NCI-H2196 treated with DMSO at 0.1 percent for 48 hours (cell line): Measurements from ENCODE around the gene S100P.

Experiments
- DNase-seq: peaks from one replicate; lab custom pipeline; 2025; ENCODE audit not compliant: unreplicated experiment; lab: John Stamatoyannopoulos, UW

S100P gene

DNA sequence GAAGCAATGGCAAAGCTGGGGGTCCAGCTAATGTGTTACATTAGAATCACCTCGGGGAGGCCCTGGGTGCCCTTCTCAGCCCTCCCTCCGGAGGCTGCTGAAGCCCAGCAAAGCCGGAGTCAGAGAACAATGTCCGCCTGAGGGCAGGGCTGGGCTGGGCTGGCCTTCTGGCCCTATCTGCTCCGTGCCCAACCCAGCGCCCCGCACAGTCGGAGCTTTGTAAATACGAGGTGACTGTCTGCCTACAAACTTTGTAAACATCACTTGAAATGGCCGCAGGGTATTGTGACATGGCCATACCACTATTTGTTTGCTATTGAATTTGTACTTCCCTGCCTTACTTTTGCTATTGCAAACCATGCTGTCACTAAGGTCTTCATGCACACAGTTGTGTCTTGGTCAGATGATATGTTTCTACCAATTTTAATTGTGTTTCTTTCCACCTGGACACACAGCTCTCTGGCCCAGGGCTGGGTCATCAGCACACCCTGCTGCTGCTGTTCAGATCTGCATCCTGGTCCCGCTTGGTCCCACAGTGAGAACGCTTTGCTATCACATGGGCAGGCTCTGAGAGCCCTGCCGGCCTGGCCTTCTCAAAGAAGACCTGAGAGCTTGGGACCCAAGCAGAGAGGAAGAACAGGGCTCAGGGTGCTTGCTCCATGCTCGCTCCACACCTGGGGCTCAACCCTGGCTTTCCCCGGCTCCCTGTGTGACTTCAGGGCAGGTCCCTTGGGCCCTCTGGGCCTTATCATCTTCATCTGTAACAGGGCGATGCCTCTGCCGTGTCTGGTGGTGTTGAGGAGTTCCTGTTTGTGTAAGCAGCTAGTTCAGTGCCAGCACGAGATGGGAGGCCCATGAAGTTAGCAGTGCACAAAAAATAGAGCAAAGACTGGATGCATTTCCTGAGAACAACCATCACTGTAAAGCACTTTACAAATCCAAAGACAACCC lies 2.3 kb downstream of the S100P start:
- no peak for DNase-seq

DNA sequence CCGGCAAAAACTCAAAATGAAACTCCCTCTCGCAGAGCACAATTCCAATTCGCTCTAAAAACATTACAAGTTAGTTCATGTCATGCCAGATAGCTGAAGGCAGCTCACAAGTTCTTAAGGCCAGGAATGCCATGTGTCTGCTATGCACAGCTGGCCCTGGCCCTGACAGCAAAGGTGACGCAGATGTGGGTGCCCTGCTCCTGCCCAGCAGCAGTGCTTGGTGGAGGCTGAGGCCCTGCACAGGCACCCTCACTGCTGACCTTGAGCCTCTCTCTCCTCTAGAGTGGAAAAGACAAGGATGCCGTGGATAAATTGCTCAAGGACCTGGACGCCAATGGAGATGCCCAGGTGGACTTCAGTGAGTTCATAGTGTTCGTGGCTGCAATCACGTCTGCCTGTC lies 2.9 kb downstream of the S100P start:
- DNase-seq, result no peak

DNA sequence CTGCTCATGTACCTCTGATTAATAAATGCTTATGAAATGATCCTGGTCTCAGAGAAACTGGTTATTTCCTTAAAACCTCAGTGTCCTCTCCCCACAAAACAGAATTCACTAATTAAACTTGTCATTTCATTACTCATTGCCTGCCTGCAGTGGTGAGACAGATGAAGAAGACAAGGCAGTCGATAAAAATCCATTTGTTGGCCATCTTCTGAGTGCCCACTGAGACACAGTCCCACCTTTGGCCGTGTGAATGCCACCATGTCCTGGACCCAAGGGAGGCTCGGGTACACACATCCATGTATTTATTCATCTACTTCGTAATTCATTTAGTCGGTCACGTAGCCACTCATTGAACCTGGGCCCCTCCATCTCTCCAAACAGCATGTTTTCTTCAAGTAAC lies 3.5 kb downstream of the S100P start:
- no peak for DNase-seq

DNA sequence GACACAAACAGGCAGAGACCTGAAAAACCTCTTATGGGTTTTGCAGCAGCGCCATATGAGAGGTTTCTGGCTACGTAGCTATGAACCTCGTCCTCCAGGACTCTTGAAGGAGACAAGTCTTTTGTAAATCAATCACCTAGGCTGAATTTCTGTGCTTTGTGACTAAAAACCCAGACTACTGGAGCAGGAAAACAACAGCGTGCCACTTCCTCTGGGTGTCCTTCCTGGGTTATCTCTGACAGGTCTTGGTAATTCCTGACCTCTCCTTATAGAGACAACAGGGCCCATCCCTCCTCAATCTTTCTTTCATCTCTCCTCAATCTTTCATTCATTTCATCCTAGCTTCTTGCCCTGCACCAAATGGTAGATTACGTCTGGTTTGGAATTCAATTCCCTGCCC lies 5.7 kb downstream of the S100P start:
- DNase-seq, result no peak

DNA sequence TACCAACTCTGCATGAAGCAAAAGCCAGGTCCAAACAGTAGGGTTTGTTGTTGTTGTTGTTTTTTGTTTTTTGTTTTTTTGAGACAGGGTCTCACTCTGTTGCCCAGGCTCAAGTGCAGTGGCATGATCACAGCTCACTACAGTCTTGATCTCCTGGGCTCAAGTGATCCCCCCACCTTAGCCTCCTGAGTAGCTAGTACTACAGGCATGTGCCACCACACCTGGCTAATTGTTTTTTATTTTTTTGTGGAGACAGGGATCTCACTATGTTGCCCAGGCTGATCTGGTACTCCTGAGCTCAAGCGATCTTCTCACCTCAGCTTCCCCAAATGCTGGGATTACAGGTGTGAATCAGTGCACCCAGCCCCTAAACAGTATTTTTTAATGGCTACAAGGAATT lies 6.2 kb downstream of the S100P start:
- no peak for DNase-seq

DNA sequence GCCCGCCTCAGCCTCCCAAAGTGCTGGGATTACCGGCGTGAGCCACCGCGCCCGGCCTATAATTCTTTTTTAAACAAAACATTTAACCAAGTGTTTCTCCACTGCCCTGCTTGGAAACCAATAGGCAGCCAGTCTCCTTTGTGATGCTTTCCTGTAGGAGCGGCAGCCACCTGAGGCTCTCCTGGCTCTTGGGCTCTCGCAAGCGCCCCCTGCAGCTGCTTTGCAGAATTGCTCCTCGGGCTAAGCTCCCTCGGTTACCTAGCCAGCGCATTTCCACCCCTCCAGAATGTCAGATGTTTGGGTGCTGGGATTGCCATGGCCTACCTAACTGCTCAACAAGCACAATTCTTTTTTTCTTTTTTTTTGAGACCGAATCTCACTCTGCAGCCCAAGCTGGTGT lies 7.7 kb downstream of the S100P start:
- DNase-seq, result no peak

DNA sequence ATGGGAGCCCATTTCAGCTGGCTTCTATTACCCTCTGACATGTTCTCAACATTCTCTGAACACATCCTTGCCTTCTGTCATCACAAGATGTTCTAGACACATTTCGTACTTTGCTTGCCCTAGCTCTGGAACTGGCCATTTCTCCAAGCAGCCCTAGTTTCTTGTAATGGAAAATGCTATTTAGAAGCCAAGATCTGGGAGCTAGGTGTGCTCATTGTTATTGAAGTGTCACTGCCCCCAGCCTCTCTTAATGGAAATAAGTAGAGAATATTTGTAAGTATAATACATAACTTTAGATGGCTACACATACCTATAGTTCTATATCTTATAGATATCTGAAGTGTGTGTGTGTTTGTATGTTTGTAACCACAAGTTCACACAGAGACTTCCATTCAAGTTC lies 9.1 kb downstream of the S100P start:
- no peak for DNase-seq

DNA sequence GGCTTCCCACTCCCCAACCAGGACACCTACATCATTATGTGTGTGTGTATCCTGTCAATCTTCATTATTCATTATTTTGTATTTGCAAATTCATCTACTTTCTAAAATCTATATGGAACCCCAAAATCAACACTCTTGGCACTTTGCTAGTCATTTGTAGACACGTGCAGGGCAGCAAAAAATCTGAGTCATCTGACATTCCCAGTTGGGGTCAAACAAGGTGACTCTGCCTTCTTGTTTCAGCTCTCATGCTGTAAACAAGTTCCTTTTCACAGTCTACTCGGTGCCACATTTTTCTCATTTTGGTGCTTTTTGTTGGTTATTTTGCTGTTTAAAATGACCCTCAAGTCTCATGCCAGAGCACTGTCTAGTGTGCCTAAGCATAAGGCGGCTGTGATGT lies 10.1 kb downstream of the S100P start:
- DNase-seq, result no peak

DNA sequence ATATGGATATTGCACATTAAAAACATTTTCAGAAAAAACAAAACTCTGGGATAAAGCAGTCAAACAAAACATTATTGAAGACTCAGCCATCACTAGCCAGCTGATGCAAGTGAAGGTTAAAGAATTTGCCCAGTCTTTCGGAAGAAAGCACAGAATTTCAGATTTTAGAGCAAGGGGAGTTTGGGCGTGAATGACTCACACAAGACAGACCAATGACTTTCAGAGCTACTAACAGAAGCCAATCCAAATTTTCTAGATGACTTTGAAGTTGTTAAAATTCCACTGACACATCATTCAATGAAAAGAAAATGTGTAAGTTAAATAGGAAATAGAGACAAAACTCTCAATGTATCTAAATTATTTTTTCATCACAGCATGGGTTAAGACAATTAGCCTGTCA lies 12.0 kb downstream of the S100P start:
- DNase-seq, result no peak

DNA sequence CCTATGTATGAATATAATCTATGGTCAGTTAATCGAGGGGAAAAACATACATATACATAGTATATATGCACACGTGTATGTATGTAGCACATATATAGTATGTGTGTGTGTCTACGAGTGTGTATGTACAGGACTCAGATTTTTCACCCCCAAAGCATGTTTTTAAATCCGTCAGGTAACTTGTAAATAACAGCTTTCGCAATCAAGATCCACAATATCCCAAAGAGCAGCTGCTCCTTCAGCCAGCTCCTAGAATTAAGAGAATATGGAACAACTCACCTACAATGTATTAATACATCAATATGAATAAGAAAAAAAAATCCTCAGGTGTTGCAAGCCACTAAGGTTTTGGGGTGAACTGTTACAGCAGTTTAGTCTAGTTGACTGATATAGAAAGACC lies 12.5 kb downstream of the S100P start:
- DNase-seq, result no peak

DNA sequence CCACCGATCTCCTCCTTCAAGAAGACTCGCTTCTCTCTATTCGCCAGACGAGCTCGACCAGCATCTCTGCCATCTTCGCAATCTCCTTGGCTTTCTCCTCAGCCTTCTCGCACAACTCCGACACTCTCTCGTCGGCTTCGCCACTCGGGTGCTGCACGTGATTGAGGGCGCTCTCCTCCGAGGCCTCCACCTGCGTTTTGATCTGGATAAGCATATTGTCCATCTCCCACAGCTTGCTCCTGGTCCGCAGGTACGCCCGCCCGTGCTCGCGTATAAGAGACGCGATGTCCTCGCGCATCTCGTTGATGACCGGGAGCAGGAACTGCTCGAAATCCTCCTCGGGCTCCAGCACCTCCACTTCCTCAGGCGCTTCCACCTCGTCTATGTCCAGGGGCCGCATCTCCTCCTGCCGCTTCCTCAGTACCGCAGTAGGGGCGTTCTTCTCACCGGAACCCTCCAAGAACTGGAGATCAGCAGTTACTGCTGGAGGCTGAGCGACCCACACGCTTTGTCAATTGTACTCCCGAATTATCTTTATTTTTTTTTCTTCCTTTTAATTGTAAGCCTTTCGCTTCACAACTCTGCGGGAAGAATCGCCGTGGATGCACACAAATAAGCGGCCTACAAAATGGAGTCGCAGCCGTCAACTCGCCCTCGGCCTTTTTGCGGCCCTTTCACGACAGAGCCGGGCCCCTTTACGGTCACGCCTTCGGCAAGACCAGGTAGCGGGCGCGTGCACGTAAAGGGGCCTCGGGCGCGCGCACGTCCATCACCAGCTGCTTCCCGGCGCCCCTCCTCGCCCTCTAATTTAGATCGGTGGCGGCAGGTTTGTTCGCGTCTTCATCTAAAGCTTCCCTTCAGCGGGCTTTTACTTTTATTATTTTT lies 15.8 kb downstream of the S100P start, which contains the start of gene MRFAP1L1:
MRFAP1L1 (minus strand) TSS at position 636 of the 885 bp plus-strand sequence; CDS start at position 400, 236 bp downstream.
- peak; percentile 99 for DNase-seq

DNA sequence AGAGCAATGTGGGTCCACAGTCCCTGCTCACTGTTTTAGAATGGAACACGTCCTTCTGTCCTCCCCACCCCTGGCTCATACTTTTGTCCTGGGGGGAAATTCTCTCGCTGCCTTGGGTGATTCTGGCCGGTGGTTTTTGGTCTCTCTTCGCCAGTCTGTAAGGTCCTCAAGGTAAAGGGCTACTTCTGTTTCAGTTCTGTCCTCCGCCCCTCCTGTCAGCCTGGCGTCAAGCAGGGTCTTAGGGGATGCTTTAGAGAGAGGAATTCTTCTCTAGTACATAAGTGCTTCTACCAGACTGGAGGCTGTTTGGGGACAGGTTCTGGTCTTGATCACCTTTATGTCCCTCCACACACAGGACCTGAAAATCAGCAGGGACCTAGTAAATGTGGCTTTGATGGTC lies 16.6 kb downstream of the S100P start:
- no peak for DNase-seq

DNA sequence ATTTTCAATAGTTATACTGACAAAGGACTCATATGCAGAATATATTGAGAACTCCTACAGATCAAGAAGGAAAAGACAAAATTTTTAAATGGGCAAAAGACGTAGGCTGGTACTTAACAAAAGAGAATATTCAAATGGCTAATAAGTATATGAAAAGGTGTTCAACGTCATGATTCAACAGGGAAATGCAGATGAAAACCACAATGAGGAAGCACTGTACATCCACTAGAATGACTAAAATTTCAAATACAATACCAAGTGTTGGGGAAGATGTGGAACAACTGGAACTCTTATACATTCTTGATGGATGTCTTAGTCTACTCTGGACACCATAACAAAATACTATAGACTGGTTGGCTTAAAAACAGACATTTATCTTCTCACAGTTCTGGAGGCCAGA lies 17.3 kb downstream of the S100P start:
- no peak for DNase-seq

DNA sequence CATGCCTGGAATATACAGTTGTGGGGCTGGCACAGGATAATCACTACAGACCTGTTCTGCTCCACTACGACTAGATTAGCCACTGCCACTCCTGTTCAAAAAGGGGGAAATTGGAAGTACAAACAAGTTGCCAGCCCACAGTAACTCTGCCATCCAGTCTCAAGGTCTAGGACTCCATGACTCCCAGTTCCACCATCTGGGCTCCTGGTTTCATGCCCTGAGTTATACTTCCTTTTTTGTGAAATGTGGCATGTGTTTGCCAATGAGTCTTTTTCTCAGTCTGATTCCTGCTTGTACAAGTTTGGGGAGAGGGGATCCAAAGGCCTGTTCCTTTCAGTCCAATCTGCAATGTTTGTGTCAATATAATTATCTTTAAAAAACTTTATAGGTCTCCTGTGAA lies 21.3 kb downstream of the S100P start:
- DNase-seq, result no peak

DNA sequence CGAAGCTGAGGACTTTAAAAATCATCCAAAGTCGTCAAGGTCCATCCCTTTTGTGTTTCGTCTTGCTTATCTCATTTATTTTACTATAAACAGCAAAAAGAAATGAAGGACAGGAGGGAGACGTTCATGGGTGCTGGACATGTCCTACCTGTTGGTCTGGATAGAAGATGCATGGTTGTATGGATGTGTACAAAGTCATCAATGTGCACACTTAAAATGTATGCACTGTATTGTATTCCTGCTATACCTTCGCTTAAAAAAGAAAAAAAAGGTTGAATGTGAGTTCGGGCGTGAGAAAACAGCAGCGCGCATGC lies 22.0 kb downstream of the S100P start:
- no peak for DNase-seq

DNA sequence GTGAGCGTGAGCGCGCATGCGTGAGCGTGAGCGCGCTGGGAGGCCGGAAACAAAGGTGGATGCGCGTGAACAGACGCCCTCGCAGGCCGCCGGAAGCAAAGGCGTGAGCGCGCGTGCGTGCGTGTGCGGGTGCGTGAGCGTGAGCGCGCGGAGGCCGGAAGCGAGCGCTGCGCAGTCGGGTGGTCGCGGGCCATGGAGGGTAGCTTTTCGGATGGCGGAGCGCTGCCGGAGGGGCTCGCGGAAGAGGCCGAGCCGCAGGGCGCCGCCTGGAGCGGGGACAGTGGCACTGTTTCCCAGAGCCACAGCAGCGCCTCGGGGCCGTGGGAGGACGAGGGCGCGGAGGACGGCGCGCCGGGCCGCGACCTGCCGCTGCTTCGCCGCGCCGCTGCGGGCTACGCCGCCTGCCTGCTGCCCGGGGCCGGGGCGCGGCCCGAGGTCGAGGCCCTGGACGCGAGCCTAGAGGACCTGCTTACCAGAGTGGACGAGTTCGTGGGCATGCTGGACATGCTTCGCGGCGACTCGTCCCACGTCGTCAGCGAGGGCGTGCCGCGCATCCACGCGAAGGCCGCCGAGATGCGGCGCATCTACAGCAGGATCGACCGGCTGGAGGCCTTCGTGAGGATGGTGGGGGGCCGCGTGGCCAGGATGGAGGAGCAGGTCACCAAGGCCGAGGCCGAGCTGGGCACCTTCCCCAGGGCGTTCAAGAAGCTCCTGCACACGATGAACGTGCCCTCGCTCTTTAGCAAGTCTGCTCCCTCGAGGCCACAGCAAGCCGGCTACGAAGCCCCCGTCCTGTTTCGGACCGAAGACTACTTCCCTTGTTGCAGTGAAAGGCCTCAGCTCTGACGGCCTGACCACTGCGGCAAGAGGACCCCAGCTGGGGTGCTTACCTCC lies 22.6 kb downstream of the S100P start, which contains the start of gene BLOC1S4:
BLOC1S4 (plus strand) TSS at position 157 of the 894 bp plus-strand sequence; CDS start at position 193, 36 bp downstream.
- peak; percentile 92 for DNase-seq

DNA sequence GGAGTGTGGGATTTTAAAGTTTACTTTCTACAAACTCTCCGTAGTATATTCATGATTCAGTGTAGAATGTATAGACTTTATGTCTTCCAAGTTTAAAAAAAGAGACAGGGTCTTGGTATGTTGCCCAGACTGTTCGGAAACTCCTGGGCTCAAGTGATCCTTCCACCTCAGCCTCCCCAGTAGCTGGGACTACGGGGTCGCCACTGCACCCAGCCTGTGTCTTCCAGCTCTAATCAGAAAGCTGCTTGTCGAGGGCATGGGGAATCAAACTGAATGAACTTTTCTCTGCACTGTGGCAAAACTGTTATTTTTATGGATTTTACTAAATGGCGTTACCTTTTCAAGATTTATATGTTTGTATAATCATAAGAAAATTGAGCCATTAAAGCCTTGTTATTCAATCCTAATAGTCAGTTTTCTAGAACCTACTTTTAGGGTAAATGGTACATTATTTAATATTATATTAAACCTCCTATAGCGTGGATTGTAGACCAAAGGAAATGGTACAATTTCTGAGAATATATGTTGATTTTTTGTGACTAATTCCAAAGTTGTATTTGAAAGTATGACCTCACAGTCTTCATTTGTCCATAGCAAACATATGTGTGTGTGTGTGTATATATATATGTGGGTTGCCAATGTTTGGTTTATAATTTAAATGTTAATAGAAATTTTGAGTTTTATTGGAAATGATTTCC lies 23.4 kb downstream of the S100P start:
- no peak for DNase-seq

DNA sequence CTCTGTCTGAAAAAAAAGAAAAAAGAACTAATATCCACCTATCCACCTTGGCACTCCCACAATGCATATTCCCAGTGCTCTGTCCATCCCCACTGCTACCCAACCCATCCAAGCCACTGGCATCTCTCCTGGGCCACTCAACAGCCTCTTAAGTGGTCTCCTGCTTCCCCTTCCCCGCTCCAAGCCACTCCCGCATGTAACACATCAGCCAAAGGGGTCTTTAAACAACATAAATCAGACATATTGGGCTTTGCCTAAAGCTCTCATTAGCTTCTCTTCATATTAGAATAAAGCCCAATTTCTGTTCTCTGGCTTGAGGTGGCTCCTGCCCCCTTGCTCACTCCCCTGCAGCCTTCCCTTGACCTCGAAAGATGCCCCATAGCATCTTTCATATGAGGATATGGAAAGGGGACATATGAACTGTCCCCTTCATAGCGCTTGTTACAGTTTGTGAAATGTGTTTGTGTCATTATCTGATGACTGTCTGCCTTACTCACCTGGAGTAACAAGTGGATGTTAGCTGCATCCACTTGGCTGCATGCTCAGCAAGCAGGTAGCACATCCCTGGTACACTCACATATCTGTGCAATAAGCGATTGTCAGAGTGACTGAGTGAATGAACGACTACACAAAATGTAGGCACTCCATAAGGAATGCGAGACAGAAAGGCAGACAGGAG lies 25.4 kb downstream of the S100P start:
- no peak for DNase-seq

DNA sequence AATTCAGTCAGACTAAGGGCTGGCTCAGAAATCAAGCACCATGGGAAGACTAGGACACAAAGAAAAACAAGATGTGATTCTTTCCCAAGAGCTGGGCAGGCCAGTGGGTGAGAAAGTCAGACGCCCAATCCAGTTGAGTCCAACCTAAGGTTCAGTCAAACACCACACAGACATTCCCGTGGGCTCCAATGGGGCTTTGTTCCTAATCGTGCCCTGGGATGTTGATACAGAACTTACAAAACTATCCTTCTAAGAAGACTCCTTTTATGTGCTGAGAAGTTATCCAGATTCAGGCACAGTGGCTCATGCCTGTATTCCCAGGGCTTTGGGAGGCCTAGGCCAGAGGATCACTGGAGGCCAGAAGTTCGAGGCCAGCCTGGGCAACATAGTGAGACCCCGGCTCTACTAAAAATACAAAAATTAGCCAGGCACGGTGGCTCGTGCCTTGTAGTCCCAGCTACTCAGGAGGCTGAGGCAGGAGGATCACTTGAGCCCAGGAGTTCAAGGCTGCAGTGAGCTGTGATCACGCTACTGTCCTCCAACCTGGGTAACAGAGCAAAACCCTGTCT lies 26.0 kb downstream of the S100P start:
- no peak for DNase-seq
